GM12872 (cell line): ENCODE results near the gene SFXN2.

Source experiments
- CTCF ChIP-seq: IDR thresholded peaks from 3 replicates; pipeline ENCODE4 v1.5.1; 2011; ENCODE audit warnings: low read depth, mild to moderate bottlenecking, low read length, moderate library complexity; ENCODE audit not compliant: insufficient read depth

The SFXN2 gene

GRCh38 chr10:102753718-102754117 lies 39.3 kb downstream of the SFXN2 start:
- no peak for TF ChIP-seq CTCF

DNA sequence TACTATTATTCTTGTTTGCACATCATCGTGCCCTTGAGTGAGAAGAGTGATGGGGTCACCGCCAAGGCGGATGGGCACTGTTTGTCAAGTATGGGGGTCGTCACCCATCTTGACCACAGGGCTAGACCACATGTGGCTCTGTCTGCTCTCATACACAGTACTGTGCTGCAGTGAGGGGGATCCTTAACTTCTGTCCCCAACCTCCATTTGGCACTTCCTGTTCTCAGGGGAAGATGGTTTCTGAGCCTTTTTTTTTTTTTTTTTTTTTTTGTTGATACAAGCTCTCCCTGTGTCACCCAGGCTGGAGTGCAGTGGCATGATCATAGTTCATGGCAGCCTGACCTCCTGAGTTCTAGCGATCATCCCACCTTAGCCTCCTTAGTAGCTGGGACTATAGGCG lies 42.9 kb downstream of the SFXN2 start:
- no peak for TF ChIP-seq CTCF

- TF ChIP-seq CTCF, result no peak
Observed at GRCh38 chr10:102758240-102758932, 44.0 kb downstream of the SFXN2 start.

DNA sequence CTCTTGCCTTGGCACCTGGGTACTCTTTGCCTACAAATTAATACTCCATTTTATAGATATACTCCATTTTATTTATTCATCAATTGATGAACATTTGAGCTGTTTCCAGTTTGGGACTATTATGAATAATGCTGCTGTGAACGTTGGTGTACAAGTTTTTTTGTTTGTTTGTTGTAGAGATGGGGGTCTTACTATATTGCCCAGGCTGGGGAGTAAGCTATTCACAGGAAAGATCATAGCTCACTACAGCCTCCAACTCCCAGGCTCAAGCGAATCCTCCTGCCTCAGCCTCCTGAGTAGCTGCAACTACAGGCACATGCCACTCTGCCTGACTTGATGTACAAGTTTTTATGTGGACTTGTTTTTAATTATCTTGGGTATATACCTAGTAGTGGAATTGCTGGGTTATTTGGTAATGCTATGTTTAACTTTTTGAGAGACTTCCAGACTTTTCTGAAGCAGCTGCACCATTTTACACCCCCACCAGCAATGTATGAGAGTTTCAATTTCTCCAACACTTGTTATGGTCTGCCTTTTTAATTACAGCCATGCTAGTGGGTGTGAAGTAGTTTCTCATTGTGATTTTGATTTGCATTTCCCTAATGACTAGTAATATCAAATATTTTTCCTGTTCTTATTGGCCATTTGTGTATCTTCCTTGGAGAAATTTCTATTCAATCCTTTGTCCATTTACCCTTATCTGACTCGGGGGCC lies 45.2 kb downstream of the SFXN2 start:
- no peak for TF ChIP-seq CTCF

- TF ChIP-seq CTCF, result no peak
Observed at GRCh38 chr10:102761981-102762380, 47.5 kb downstream of the SFXN2 start.

DNA sequence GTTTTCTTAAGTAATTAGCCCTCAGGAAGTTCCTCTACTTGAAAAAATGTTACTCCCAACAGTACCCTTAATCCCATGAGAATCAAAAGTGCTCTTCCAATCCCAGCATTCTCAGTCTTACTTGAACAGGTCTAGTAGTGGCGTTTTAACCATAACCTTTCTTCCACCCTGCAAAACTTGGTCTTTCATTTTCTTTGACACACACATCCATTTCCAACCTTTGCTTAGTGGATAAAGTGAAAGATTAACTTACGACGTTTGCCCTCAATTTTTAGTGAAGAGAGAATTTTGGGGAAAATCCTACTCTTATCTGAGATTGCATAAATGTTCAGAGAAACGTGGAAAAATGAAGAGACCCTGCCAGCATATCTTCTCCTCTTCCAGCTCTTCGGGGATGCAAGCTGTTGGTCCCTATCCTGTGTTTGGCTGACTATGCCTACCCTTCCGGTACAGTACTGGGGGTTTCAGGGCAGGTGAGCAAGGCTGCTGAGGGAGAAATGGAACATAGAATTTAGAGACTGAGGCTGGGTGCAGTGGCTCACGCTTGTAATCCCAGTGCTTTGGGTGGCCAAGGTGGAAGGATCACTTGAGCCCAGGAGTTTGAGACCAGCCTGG lies 48.1 kb downstream of the SFXN2 start:
- no peak for TF ChIP-seq CTCF

DNA sequence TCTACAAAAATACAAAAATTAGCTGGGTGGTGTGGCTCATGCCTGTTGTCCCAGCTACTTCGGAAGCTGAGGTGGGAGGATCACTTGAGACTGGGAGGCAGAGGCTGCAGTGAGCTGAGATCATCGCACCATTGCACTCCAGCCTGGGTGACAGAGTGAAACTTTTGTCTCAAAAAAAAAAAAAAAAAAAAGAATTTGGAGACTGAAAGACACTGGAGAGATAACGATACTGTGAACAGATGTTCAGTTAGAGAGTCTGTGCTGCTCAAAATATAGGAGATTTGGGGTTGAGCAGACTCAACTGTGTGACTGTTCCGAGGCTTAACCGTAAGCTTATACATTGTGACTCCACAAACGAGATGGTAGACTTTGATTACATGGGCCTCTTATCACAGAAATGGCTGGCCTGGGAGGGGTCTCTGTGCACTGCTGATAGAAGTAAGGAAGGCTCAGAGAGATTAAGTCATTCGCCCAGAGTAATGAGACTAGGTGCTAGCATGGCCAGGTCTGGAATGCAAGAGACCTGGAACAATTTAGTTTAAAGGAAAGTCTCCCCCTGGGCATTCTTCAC lies 48.7 kb downstream of the SFXN2 start:
- no peak for TF ChIP-seq CTCF
